IMR-90 (cell line): ENCODE results near the gene OR8K1. TPM values are rescaled to one million over a fixed set of nuclear protein-coding genes. Genes with fewer than 3 reads are reported as not detected.

Experiments
- ATAC-seq: fragments of 200-7000 bp; cut with Tn5 transposase; 2 replicates; pipeline ENCODE4 v1.9.1; 2020; ENCODE audit warnings: low read depth, mild to moderate bottlenecking, moderate library complexity
- BruUV-seq: library from RNA; stranded (reverse); fragments of 400-500 nt; replicated peaks from 2 replicates; lab custom pipeline; 2021; lab: Mats Ljungman, UMichigan
- CTCF ChIA-PET: fragments of 300-600 bp; formaldehyde crosslinking; extraction: SDS; loops from one replicate; lab custom pipeline; 2021; ENCODE audit warnings: antibody characterized with exemption; lab: Yijun Ruan, JAX
- POLR2A ChIA-PET: fragments of 300-600 bp; sonication (Branson Sonifier 250); formaldehyde crosslinking; loops from one replicate; lab custom pipeline; 2022; ENCODE audit warnings: antibody characterized with exemption; ENCODE audit not compliant: unreplicated experiment; lab: Charles Lee
- DNase-seq: peaks from one replicate; pipeline ENCODE4 v3.0.0; 2013
- H2AFZ ChIP-seq: replicated peaks from 2 replicates; pipeline ENCODE3; 2013; ENCODE audit warnings: low read length, mild to moderate bottlenecking; ENCODE audit not compliant: poor library complexity
- H2AK5ac ChIP-seq: 2 replicates; pipeline ENCODE4 v1.6.1; 2013; ENCODE audit warnings: low read depth, low read length, inconsistent platforms
- H2AK9ac ChIP-seq: replicated peaks from 2 replicates; pipeline ENCODE3; 2013; ENCODE audit warnings: mild to moderate bottlenecking, low read depth, low read length, moderate library complexity; ENCODE audit not compliant: poor library complexity
- H2BK120ac ChIP-seq: 2 replicates; pipeline ENCODE4 v1.6.1; 2013; ENCODE audit warnings: low read depth, low read length, inconsistent platforms
- H2BK15ac ChIP-seq: 3 replicates; pipeline ENCODE4 v1.6.1; 2013; ENCODE audit warnings: low read depth, low read length, inconsistent platforms
- H2BK20ac ChIP-seq: 2 replicates; pipeline ENCODE4 v1.6.1; 2013; ENCODE audit warnings: low read depth, mild to moderate bottlenecking, inconsistent platforms, low read length, moderate library complexity
- H2BK5ac ChIP-seq: 2 replicates; pipeline ENCODE4 v1.6.1; 2013; ENCODE audit warnings: mild to moderate bottlenecking, low read depth, low read length, inconsistent platforms; ENCODE audit not compliant: poor library complexity, severe bottlenecking
- H3K14ac ChIP-seq: replicated peaks from 2 replicates; pipeline ENCODE4 v1.6.1; 2013; ENCODE audit warnings: low read depth, low read length, inconsistent platforms
- H3K18ac ChIP-seq: 2 replicates; pipeline ENCODE4 v1.6.1; 2013; ENCODE audit warnings: low read depth, low read length, control low read depth
- H3K23ac ChIP-seq: 2 replicates; pipeline ENCODE4 v1.6.1; 2013; ENCODE audit warnings: low read depth, low read length, inconsistent platforms
- H3K27ac ChIP-seq: 2 replicates; pipeline ENCODE4 v1.5.1; 2013; ENCODE audit warnings: mild to moderate bottlenecking, control low read depth, low read length; ENCODE audit not compliant: insufficient read depth
- H3K27me3 ChIP-seq: 2 replicates; pipeline ENCODE4 v1.6.1; 2013; ENCODE audit warnings: low read length; ENCODE audit not compliant: control insufficient read depth, insufficient read depth
- H3K36me3 ChIP-seq: 2 replicates; pipeline ENCODE4 v1.6.1; 2013; ENCODE audit warnings: low read length, mixed read lengths; ENCODE audit not compliant: control insufficient read depth, insufficient read depth
- H3K4ac ChIP-seq: 2 replicates; pipeline ENCODE4 v1.6.1; 2013; ENCODE audit warnings: low read depth, low read length, inconsistent platforms
- H3K4me1 ChIP-seq: 2 replicates; pipeline ENCODE4 v1.6.1; 2013; ENCODE audit warnings: low read length, mixed read lengths; ENCODE audit not compliant: control insufficient read depth, insufficient read depth
- H3K4me2 ChIP-seq: 2 replicates; pipeline ENCODE4 v1.6.1; 2013; ENCODE audit warnings: low read depth, mild to moderate bottlenecking, control low read depth, low read length, moderate library complexity
- H3K4me3 ChIP-seq: 2 replicates; pipeline ENCODE4 v1.5.1; 2013; ENCODE audit warnings: low read depth, mild to moderate bottlenecking, control low read depth, low read length, moderate library complexity; ENCODE audit not compliant: insufficient read depth
- H3K56ac ChIP-seq: 2 replicates; pipeline ENCODE4 v1.6.1; 2013; ENCODE audit warnings: low read length, inconsistent platforms; ENCODE audit not compliant: insufficient read depth; ENCODE audit errors: extremely low read depth
- H3K79me1 ChIP-seq, 2 experiments: 2 replicates each; pipeline ENCODE4 v1.6.1; 2013; ENCODE audit warnings: low read length in 2 of 2, inconsistent platforms in 1 of 2, low read depth in 1 of 2
- H3K9ac ChIP-seq: 2 replicates; pipeline ENCODE4 v1.6.1; 2013; ENCODE audit warnings: low read depth, low read length, control low read depth
- H3K9me1 ChIP-seq: 2 replicates; pipeline ENCODE4 v1.6.1; 2013; ENCODE audit warnings: low read length, inconsistent platforms; ENCODE audit not compliant: insufficient read depth
- H3K9me3 ChIP-seq: 2 replicates; pipeline ENCODE4 v1.6.1; 2013; ENCODE audit warnings: low read length; ENCODE audit not compliant: control insufficient read depth, insufficient read depth
- H4K20me1 ChIP-seq: 2 replicates; pipeline ENCODE4 v1.6.1; 2013; ENCODE audit warnings: low read length, inconsistent platforms; ENCODE audit not compliant: insufficient read depth
- H4K5ac ChIP-seq: 2 replicates; pipeline ENCODE4 v1.6.1; 2013; ENCODE audit warnings: mild to moderate bottlenecking, low read depth, low read length, control low read depth
- H4K8ac ChIP-seq, 2 experiments: 2 replicates each; pipeline ENCODE4 v1.6.1; 2013; ENCODE audit warnings: low read depth in 2 of 2, low read length in 2 of 2, control low read depth in 1 of 2, inconsistent platforms in 1 of 2
- H4K91ac ChIP-seq: 2 replicates; pipeline ENCODE4 v1.6.1; 2013; ENCODE audit warnings: low read depth, low read length, inconsistent platforms; ENCODE audit not compliant: insufficient read depth
- FOS ChIP-seq: fragments of 150-350 bp; IDR thresholded peaks from 2 replicates; pipeline ENCODE4 v1.6.1; 2016; ENCODE audit warnings: low read depth, low read length
- MAZ ChIP-seq: IDR thresholded peaks from 2 replicates; pipeline ENCODE4 v1.6.1; 2012; ENCODE audit warnings: low read depth, mild to moderate bottlenecking, low read length, improper control_type of control experiment, moderate library complexity, borderline replicate concordance
- RCOR1 ChIP-seq: IDR thresholded peaks from 2 replicates; pipeline ENCODE4 v1.6.1; 2012; ENCODE audit warnings: mild to moderate bottlenecking, low read length, improper control_type of control experiment; ENCODE audit not compliant: insufficient replicate concordance
- RFX5 ChIP-seq: IDR thresholded peaks from 2 replicates; pipeline ENCODE4 v1.8.0; 2012; ENCODE audit warnings: low read depth, mild to moderate bottlenecking, low read length, moderate library complexity
- SMC3 ChIP-seq: fragments of 150-350 bp; IDR thresholded peaks from 2 replicates; pipeline ENCODE4 v1.6.1; 2016; ENCODE audit warnings: low read depth, mild to moderate bottlenecking, antibody characterized with exemption, low read length, moderate library complexity
- WGBS, 2 experiments: methylation state at CpG; one replicate each; pipeline versions ENCODE4 v1.1.5 to v1.1.7; 2013; ENCODE audit warnings: missing lambda C conversion rate in 2 of 2; ENCODE audit not compliant: insufficient read length in 1 of 2; ENCODE audit errors: extremely low coverage in 2 of 2; 5-methylcytosine and 5-hydroxymethylcytosine counted together
- dilution Hi-C: fragments of 300-500 bp; cut with HindIII; formaldehyde crosslinking; loops from one replicate; pipeline ENCODE4 v1.14.3; 2018; ENCODE audit warnings: low sequenced_read_pairs; ENCODE audit not compliant: unreplicated experiment
- in situ Hi-C: fragments of 300-500 bp; cut with MboI; formaldehyde crosslinking; loops from 3 replicates; pipeline ENCODE4 v1.14.3; 2019; ENCODE audit warnings: low sequenced_read_pairs, inconsistent platforms, mixed read lengths
- intact Hi-C: fragments of 100-400 bp; cut with micrococcal nuclease; formaldehyde crosslinking; loops from 2 replicates; pipeline ENCODE4 v1.10.0; 2022
- polyA plus RNA-seq, 3 experiments: library from polyadenylated mRNA; depleted of rRNA; stranded (reverse); fragments of >200 nt; gene quantifications; 2 replicates each; pipeline ENCODE4 v1.2.3, GENCODE V29; 2012; ENCODE audit warnings: low replicate concordance in 1 of 3
- total RNA-seq: library from RNA; depleted of rRNA; stranded (reverse); fragments of >200 nt; gene quantifications from 2 replicates; pipeline ENCODE4 v1.2.3, GENCODE V29; 2012

Gene OR8K1
- total and polyA plus RNA-seq, 2 of the 4 experiments (the other 2 are of a cell fraction), result not detected

DNA sequence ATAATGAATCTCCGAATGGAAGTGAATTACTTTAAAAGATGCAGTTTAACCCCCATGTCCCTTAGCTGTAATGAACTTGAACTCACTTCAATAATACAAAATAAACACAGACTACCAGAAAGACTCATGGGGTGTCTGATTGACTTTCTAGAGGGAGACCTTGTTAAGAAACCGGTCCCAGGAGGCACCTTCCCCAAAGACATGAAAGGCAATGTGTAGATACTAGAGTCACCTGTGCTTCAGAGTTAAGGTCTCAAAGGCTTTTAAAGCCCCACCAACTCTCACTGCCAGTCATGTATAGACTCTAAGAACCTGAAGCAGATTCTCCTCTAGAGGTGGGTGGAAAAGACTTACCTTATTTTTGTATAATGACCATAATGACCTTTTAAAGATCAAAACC lies 8.2 kb downstream of the OR8K1 start, which contains the start of gene OR8J1:
Gene OR8J1 (plus strand): TSS at position 301 of the 400 bp plus-strand sequence. CDS start 5,956 bp downstream, outside the sequence.
- no peak within 1 kb of the TSS for H4K8ac ChIP-seq
- H3K4ac ChIP-seq, result no peak within 1 kb of the TSS
- no peaks in the 10 kb centered on the region for H3K27me3 ChIP-seq
- H3K79me1 ChIP-seq, result no peaks in the 10 kb centered on the region
- in situ Hi-C loops (no loop called here), intact Hi-C loops (no loop called here), dilution Hi-C loops (no loop called here)
- no peak within 1 kb of the TSS for H3K14ac ChIP-seq
- BruUV-seq, result no TSS peak
- H2BK15ac ChIP-seq, result no peak within 1 kb of the TSS
- WGBS, 2 experiments, result no CpG with 5 or more reads among the region's 2 CpGs
- no peak within 1 kb of the TSS for H2BK5ac ChIP-seq
- ChIA-PET CTCF (no interaction called here), POLR2A (no interaction called here)
- H3K27ac ChIP-seq, result no peak within 1 kb of the TSS
- H3K4me3 ChIP-seq, result no peak within 1 kb of the TSS
- no peak within 1 kb of the TSS for H3K18ac ChIP-seq
- DNase-seq (no peak), ATAC-seq (no peak)
- no peak within 1 kb of the TSS for H3K23ac ChIP-seq
- H2AK9ac ChIP-seq, result no peak within 1 kb of the TSS
- H4K20me1 ChIP-seq, result no peaks in the 10 kb centered on the region
- H3K4me1 ChIP-seq, result no peaks in the 10 kb centered on the region
- H2BK20ac ChIP-seq, result no peak within 1 kb of the TSS
- no peak within 1 kb of the TSS for H3K9ac ChIP-seq
- no peak within 1 kb of the TSS for H3K4me2 ChIP-seq
- H4K91ac ChIP-seq, result no peak within 1 kb of the TSS
- H3K9me3 ChIP-seq, result peaks cover 2% of the 10 kb centered on the region; the same call in 1 of the 2 replicates
- H3K36me3 ChIP-seq, result no peaks in the 10 kb centered on the region
- no peak within 1 kb of the TSS for H2AFZ ChIP-seq
- H3K9me1 ChIP-seq, result no peaks in the 10 kb centered on the region
- no peak within 1 kb of the TSS for H2BK120ac ChIP-seq
- no peak within 1 kb of the TSS for H3K56ac ChIP-seq
- TF ChIP-seq MAZ (no peak), FOS (no peak), RFX5 (no peak), RCOR1 (no peak), SMC3 (no peak)
- no peak within 1 kb of the TSS for H2AK5ac ChIP-seq
- H4K5ac ChIP-seq, result no peak within 1 kb of the TSS
